Kidney (tissue), 14 donors: ENCODE measurements around the gene SH3RF3. TPM values are rescaled to one million over a fixed set of nuclear protein-coding genes. Genes with fewer than 3 reads are reported as not detected.

ENCODE experiments used
- DNase-seq, 5 donors: peaks; one replicate each; pipeline ENCODE4 v3.0.0-alpha.2; 2013 to 2020
- FAIRE-seq: peaks from 2 replicates; lab custom pipeline; 2012; peaks lifted over from hg19 to GRCh38; lab: Jason Lieb, UNC
- H3K27ac ChIP-seq, 2 donors: one replicate each; pipeline ENCODE4 v1.7.0; 2013; ENCODE audit warnings: low read depth in 2 of 2, low read length in 2 of 2, inconsistent platforms in 1 of 2
- H3K27me3 ChIP-seq: one replicate; pipeline ENCODE4 v1.7.1; 2013; ENCODE audit warnings: low read length, inconsistent platforms; ENCODE audit not compliant: control insufficient read depth, insufficient read depth
- H3K36me3 ChIP-seq, 3 donors: one replicate each; pipeline versions ENCODE4 v1.7.0 to v1.7.1; 2013; ENCODE audit warnings: low read length in 3 of 3, control low read depth in 1 of 3, inconsistent platforms in 1 of 3; ENCODE audit not compliant: insufficient read depth in 3 of 3, control insufficient read depth in 2 of 3
- H3K4me1 ChIP-seq, 3 donors: one replicate each; pipeline versions ENCODE4 v1.7.0 to v1.7.1; 2013; ENCODE audit warnings: low read length in 3 of 3, inconsistent platforms in 1 of 3, low read depth in 1 of 3; ENCODE audit not compliant: control insufficient read depth in 2 of 3, insufficient read depth in 2 of 3
- H3K4me3 ChIP-seq, 3 donors: one replicate each; pipeline versions ENCODE4 v1.7.0 to v1.8.1; 2013; ENCODE audit warnings: low read length in 3 of 3, control low read depth in 1 of 3, inconsistent platforms in 1 of 3
- H3K9ac ChIP-seq, 3 donors: one replicate each; pipeline versions ENCODE4 v1.7.0 to v1.7.1; 2013; ENCODE audit warnings: low read length in 3 of 3, control low read depth in 1 of 3, inconsistent platforms in 1 of 3
- H3K9me3 ChIP-seq, 3 donors: one replicate each; pipeline versions ENCODE4 v1.7.0 to v1.7.1; 2013; ENCODE audit warnings: low read length in 3 of 3, control low read depth in 1 of 3, inconsistent platforms in 1 of 3; ENCODE audit not compliant: control insufficient read depth in 2 of 3, insufficient read depth in 1 of 3
- intact Hi-C: fragments of 100-400 bp; cut with DNase I; formaldehyde crosslinking; loops from one replicate; pipeline ENCODE4 v1.11.1; 2022
- polyA plus RNA-seq: library from polyadenylated mRNA; stranded (reverse); fragments of 350-450 nt; fragmentation: Illumina TruSeq; extraction: RNeasy Lipid Tissue Mini Kit (QIAGEN cat#74804); gene quantifications from one replicate; pipeline ENCODE4 v1.2.3, GENCODE V29; 2014; ENCODE audit warnings: low read depth, low replicate concordance; ENCODE audit not compliant: insufficient read depth
- total RNA-seq: library from RNA; stranded (reverse); fragmentation: NEBNext Ultra II Directional; extraction: Animal tissue kit (Norgen Biotek cat#: 25700); gene quantifications from one replicate; pipeline ENCODE4 v1.2.1, GENCODE V29; 2021
- TF ChIP-seq, protein P1 (sequence below): IDR thresholded peaks from 3 replicates; pipeline ENCODE4 v1.5.1; 2012; ENCODE audit warnings: mild to moderate bottlenecking, moderate library complexity, borderline replicate concordance; ENCODE audit not compliant: insufficient read depth; ENCODE audit errors: extremely low read depth
- donor health status: control.
- donor health status: control.
- donor health status: control.
- donor health status: control.
- donor health status: control.
- donor health status: DM: yes; HTN: yes; CAD: no.
- donor health status: Normal renal cell carcinoma (clear cell type).

The SH3RF3 gene
- total and polyA plus RNA-seq, 2 donors from 2014 or later = 1.7 to 10.7 TPM

DNA sequence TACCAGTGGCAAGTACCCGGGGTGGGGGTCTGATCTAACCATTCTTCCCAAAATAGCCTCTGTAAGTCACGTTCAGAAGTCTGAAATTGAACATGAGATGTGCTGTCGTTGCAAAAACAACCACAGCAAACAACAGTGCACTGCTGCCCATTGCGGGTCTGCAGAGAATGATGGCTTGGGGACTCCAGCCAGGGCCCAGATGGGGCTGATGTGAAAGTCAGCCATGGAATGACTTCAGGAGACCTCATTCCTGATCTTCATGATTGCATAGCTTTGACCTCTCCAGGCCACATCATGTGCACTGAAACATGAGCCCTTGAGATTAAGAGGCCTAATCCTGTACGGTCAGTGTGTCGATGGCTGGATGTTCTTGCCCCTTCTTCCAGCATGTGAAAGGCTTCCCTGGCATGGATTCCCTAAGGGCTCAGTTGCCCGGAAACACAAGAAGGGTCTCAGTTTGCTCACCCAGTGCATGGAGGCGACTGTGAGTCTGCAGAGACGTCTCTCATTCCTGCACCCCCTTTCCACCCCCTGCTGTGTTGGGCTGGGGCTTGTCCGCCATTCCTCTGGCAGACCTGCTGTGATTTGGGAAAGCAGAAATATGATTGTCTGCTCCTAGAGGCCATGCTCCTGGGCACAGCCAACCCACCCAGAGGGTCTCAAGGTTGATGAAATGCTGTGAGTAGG is 293.2 kb downstream of the SH3RF3 start:
- DNase-seq (peak in 2 of 5 donors; percentile 8 to 29), FAIRE-seq (no peak)
- no peak overlapping the region for H3K9ac ChIP-seq
- no peaks in the 10 kb centered on the region for H3K36me3 ChIP-seq
- intact Hi-C loops = no loop called here
- no peaks in the 10 kb centered on the region for H3K9me3 ChIP-seq
- H3K4me1 ChIP-seq = no peaks in the 10 kb centered on the region
- TF ChIP-seq, protein P1, sequence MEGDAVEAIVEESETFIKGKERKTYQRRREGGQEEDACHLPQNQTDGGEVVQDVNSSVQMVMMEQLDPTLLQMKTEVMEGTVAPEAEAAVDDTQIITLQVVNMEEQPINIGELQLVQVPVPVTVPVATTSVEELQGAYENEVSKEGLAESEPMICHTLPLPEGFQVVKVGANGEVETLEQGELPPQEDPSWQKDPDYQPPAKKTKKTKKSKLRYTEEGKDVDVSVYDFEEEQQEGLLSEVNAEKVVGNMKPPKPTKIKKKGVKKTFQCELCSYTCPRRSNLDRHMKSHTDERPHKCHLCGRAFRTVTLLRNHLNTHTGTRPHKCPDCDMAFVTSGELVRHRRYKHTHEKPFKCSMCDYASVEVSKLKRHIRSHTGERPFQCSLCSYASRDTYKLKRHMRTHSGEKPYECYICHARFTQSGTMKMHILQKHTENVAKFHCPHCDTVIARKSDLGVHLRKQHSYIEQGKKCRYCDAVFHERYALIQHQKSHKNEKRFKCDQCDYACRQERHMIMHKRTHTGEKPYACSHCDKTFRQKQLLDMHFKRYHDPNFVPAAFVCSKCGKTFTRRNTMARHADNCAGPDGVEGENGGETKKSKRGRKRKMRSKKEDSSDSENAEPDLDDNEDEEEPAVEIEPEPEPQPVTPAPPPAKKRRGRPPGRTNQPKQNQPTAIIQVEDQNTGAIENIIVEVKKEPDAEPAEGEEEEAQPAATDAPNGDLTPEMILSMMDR = no peak
- H3K4me3 ChIP-seq = no peak overlapping the region
- H3K27ac ChIP-seq = no peak overlapping the region
- H3K27me3 ChIP-seq = no peaks in the 10 kb centered on the region

DNA sequence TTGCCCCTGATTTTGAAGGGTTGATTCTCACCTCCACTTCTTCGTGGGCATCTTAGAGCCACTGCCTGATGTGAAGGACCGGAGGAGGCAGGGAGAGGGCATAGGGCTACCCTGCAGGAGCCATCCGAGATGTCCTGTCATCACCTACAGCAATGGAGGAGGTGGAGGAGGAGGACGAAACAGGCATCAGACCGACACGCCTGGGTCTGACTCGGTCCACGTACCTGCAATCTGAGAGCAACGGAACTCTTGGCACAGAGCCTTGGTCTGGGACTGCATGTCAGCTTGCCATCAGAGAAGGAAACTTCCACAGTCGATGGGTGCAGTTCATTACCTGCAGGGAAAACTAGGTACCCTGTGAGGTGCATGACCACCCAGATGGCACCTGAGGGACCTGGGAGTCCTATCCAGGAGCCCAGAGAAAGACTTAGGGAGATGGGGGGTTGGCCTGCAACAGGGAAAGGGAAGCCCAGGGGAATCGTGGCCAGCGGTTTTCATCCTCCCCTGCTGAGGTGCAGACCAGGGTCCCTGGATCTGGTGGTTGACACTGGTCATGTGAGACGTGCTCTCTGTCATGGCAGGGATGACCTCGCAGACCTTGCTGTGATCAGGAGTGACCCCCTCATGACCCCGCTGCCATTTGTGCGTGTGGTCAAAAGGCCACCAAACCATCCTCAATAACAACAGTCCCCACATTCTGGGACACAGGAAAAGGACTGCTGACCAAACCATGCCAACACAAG is 293.9 kb downstream of the SH3RF3 start:
- TF ChIP-seq, protein P1 = no peak
- intact Hi-C loops = no loop called here
- H3K27me3 ChIP-seq = no peaks in the 10 kb centered on the region
- no peaks in the 10 kb centered on the region for H3K4me1 ChIP-seq
- no peak overlapping the region for H3K4me3 ChIP-seq
- FAIRE-seq (no peak), DNase-seq (peak in 2 of 5 donors; percentile 15 to 20)
- H3K27ac ChIP-seq = no peak overlapping the region
- H3K9ac ChIP-seq = no peak overlapping the region
- no peaks in the 10 kb centered on the region for H3K9me3 ChIP-seq
- H3K36me3 ChIP-seq = no peaks in the 10 kb centered on the region

DNA sequence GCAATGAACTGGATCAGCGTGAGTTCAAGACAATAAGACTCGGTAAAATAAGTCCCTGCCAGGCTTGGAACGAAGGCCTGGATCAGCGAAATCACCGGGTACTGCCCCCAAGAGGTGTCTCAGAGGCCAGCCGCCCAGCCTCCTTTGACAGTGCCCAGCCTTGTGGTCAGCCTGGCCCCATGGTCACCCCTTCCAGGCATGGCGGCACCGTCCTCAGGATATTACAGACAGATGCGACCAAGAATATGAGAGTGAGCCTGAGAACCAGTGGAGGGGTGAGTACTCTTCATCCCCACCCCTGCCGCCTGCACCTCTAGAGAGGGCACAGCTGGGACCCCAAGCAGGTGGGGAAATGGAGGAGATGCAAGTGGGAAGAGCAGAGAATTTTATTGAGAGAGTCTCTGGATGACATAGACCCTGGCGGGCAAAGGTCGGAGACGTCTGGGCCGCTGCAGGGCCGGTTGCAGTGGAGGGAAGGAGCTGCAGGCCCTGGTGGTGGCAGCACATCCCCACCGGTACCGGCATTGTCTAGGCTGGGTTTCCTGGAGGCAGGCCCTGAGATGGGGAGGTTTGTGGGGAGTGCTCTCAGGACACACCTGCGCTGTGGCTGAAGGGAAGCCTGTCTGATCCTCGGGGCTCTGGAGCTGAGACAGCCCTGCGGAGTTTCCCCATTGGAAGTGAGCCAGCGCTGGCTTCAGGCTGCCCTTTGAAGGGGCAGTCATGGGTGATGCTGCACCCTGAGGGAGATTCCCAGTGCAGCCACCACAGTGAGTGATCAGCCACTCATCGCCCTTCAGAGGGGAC is 294.8 kb downstream of the SH3RF3 start:
- Histone ChIP-seq H3K27me3 (no peaks in the 10 kb centered on the region), H3K27ac (no peak overlapping the region), H3K36me3 (no peaks in the 10 kb centered on the region), H3K9me3 (no peaks in the 10 kb centered on the region), H3K9ac (no peak overlapping the region), H3K4me3 (no peak overlapping the region), H3K4me1 (no peaks in the 10 kb centered on the region)
- TF ChIP-seq, protein P1 = no peak
- no peak for FAIRE-seq
- DNase-seq = peak in 2 of 5 donors; percentile 30 to 61
- intact Hi-C loops = no loop called here
